B cell (primary cell): ENCODE results near the gene GGCT.

Experiments used
- EZH2 ChIP-seq: IDR thresholded peaks from 2 replicates; pipeline ENCODE4 v1.6.1; 2012; ENCODE audit warnings: borderline replicate concordance, low read depth, mild to moderate bottlenecking, moderate library complexity, low read length; ENCODE audit not compliant: insufficient read depth, poor library complexity, severe bottlenecking
- TF ChIP-seq, protein P1 (sequence below): fragments of 200-600 bp; IDR thresholded peaks from one replicate; pipeline ENCODE4 v1.8.0; 2022; ENCODE audit warnings: antibody characterized with exemption, mild to moderate bottlenecking

DNA sequence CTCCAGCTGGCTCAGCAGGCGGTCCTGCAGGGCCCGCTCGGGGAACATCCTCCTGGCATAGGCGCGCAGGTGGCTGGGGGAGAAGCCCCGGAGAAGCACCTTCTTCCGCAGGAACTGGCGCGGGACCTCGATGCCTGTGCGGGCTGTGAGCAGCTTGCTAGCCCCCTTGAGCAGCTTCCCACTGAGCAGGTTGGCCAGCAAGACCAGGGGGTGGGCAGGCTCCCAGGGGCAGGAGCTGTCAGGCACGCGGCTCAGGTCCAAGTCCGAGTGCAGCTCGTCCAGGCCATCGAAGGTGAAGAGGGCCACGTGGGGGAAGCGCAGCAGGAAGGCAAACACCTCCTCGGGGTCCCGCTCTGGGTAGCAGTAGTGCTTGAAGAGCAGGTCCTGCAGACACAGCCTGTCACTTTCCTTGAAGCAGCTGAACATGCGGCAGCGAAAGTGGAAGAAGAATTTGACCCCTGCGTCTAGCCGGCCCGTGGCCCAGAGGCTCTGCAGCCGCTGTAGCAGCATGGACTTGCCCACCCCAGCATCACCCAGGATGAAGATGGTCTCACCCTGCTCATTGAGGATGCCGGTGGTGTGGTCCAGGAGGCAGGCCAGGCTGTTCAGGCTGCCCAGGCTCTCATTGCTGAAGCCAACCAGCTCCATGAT is 52.2 kb downstream of the GGCT start:
- TF ChIP-seq, protein P1, sequence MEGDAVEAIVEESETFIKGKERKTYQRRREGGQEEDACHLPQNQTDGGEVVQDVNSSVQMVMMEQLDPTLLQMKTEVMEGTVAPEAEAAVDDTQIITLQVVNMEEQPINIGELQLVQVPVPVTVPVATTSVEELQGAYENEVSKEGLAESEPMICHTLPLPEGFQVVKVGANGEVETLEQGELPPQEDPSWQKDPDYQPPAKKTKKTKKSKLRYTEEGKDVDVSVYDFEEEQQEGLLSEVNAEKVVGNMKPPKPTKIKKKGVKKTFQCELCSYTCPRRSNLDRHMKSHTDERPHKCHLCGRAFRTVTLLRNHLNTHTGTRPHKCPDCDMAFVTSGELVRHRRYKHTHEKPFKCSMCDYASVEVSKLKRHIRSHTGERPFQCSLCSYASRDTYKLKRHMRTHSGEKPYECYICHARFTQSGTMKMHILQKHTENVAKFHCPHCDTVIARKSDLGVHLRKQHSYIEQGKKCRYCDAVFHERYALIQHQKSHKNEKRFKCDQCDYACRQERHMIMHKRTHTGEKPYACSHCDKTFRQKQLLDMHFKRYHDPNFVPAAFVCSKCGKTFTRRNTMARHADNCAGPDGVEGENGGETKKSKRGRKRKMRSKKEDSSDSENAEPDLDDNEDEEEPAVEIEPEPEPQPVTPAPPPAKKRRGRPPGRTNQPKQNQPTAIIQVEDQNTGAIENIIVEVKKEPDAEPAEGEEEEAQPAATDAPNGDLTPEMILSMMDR = no peak
- TF ChIP-seq EZH2 = no peak
